Vagina (tissue), 2 donors: ENCODE results near the gene MDFI.

Source experiments
- CTCF ChIP-seq, 3 experiments: fragments of 450-650 bp in 2 of 3; fragments of 200-600 bp in 1 of 3; sonication (generic) in 1 of 3; IDR thresholded peaks; one replicate each; pipeline ENCODE4 v1.5.1; 2017 to 2019; ENCODE audit warnings: antibody characterized with exemption in 3 of 3, mild to moderate bottlenecking in 2 of 3, moderate library complexity in 2 of 3
- POLR2A ChIP-seq, 2 donors: fragments of 450-650 bp; IDR thresholded peaks; one replicate each; pipeline ENCODE4 v1.6.1; 2017; ENCODE audit warnings: antibody characterized with exemption in 2 of 2, mild to moderate bottlenecking in 2 of 2, moderate library complexity in 2 of 2
- POLR2AphosphoS5 ChIP-seq, 2 donors: sonication (generic); formaldehyde crosslinking; IDR thresholded peaks; one replicate each; pipeline ENCODE4 v1.9.0; 2017; ENCODE audit warnings: antibody characterized with exemption in 2 of 2, mild to moderate bottlenecking in 2 of 2, low read depth in 1 of 2; ENCODE audit not compliant: insufficient read depth in 1 of 2

GRCh38 chr6:41624621-41625380 lies 13.5 kb upstream of the MDFI start:
- TF ChIP-seq CTCF (IDR thresholded peaks at IDR 0.05) (no peak), POLR2A (IDR thresholded peaks at IDR 0.05) (no peak), POLR2AphosphoS5 (IDR thresholded peaks at IDR 0.05; ENCODE audit: insufficient read depth in 1 of 2, low read depth in 1 of 2) (no peak)
